Body of pancreas (tissue), 4 donors: ENCODE data around the gene SLC39A7.

ENCODE experiments used
- CTCF ChIP-seq, 7 experiments: fragments of 450-650 bp in 4 of 7; fragments of 200-600 bp in 3 of 7; sonication (generic) in 3 of 7; IDR thresholded peaks; one replicate each; pipeline ENCODE4 v1.5.1; 2016 to 2019; ENCODE audit warnings: antibody characterized with exemption in 7 of 7
- POLR2A ChIP-seq, 3 donors: fragments of 450-650 bp; IDR thresholded peaks; one replicate each; pipeline ENCODE4 v1.6.1; 2016; ENCODE audit warnings: antibody characterized with exemption in 3 of 3, mild to moderate bottlenecking in 2 of 3

- TF ChIP-seq CTCF (IDR thresholded peaks at IDR 0.05) (no peak), POLR2A (IDR thresholded peaks at IDR 0.05) (no peak)
Measured at GRCh38 chr6:33189164-33189563, 11.5 kb upstream of the SLC39A7 start.
